Mesodermal cell (in vitro differentiated cells): ENCODE measurements around the gene RPS6KB1.
"Not testable (repeated sequence)": the region's sequence is repeated elsewhere in the genome, so short reads cannot be mapped to it uniquely, and the experiment has no call there.

Experiments used
- H3K27ac ChIP-seq: 2 replicates; pipeline ENCODE4 v1.7.0; 2013; ENCODE audit warnings: mild to moderate bottlenecking, low read depth, low read length, moderate library complexity; ENCODE audit not compliant: severe bottlenecking
- H3K36me3 ChIP-seq: 2 replicates; pipeline ENCODE4 v1.7.1; 2013; ENCODE audit warnings: mild to moderate bottlenecking, low read length, moderate library complexity; ENCODE audit not compliant: control insufficient read depth, insufficient read depth
- H3K4me1 ChIP-seq: one replicate; pipeline ENCODE4 v1.7.1; 2013; ENCODE audit warnings: mild to moderate bottlenecking, low read length; ENCODE audit not compliant: insufficient read depth, control insufficient read depth, poor library complexity, severe bottlenecking
- H3K4me3 ChIP-seq: 2 replicates; pipeline ENCODE4 v1.7.0; 2013; ENCODE audit warnings: low read length, control low read depth, mild to moderate bottlenecking; ENCODE audit not compliant: insufficient read depth, poor library complexity, severe bottlenecking; ENCODE audit errors: extremely low read depth
- H3K9me3 ChIP-seq: 2 replicates; pipeline ENCODE4 v1.7.1; 2013; ENCODE audit warnings: mild to moderate bottlenecking, low read length, moderate library complexity; ENCODE audit not compliant: control insufficient read depth
- WGBS, 2 experiments: methylation state at CpG; one replicate each; pipeline ENCODE4 v1.1.5; 2013; ENCODE audit warnings: missing lambda C conversion rate in 2 of 2; ENCODE audit not compliant: insufficient coverage in 2 of 2; 5-methylcytosine and 5-hydroxymethylcytosine counted together

The RPS6KB1 gene

GRCh38 chr17:59873414-59873813 is 19.5 kb upstream of the RPS6KB1 start:
- H3K4me1 ChIP-seq, H3K4me3 ChIP-seq, H3K27ac ChIP-seq, H3K9me3 ChIP-seq: not testable (repeated sequence)
- H3K36me3 ChIP-seq, result peaks cover 50% of the 10 kb centered on the region
- 93 to 100% methylated on average over 3 of the region's 8 CpGs for WGBS, 2 experiments

GRCh38 chr17:59874376-59874775 is 18.5 kb upstream of the RPS6KB1 start:
- peaks cover 4% of the 10 kb centered on the region for H3K4me1 ChIP-seq

GRCh38 chr17:59876107-59876506 is 16.8 kb upstream of the RPS6KB1 start:
- Histone ChIP-seq H3K27ac (no peak overlapping the region), H3K36me3 (peaks cover 64% of the 10 kb centered on the region), H3K9me3 (no peaks in the 10 kb centered on the region), H3K4me1 (no peaks in the 10 kb centered on the region), H3K4me3 (no peak overlapping the region)
- WGBS, 2 experiments, result no CpG with 5 or more reads among the region's 3 CpGs

More at GRCh38 chr17:59874376-59874775, 18.5 kb upstream of the RPS6KB1 start:
- Histone ChIP-seq H3K4me3 (no peak overlapping the region), H3K36me3 (peaks cover 54% of the 10 kb centered on the region), H3K9me3 (no peaks in the 10 kb centered on the region), H3K27ac (no peak overlapping the region)
- 90% methylated on average over 2 of the region's 2 CpGs; no CpG with 5 or more reads in 1 of the 2 experiments for WGBS, 2 experiments

GRCh38 chr17:59877965-59878364 is 15.0 kb upstream of the RPS6KB1 start:
- no peaks in the 10 kb centered on the region for H3K9me3 ChIP-seq
- H3K27ac ChIP-seq, result no peak overlapping the region
- H3K4me3 ChIP-seq, result no peak overlapping the region
- no peaks in the 10 kb centered on the region for H3K4me1 ChIP-seq
- WGBS, 2 experiments, result 97 to 100% methylated on average over 4 of the region's 5 CpGs
- peaks cover 66% of the 10 kb centered on the region for H3K36me3 ChIP-seq

GRCh38 chr17:59878624-59879023 is 14.3 kb upstream of the RPS6KB1 start:
- Histone ChIP-seq H3K27ac (no peak overlapping the region), H3K9me3 (no peaks in the 10 kb centered on the region), H3K4me1 (no peaks in the 10 kb centered on the region), H3K36me3 (peaks cover 69% of the 10 kb centered on the region), H3K4me3 (no peak overlapping the region)
- no CpG with 5 or more reads among the region's 3 CpGs for WGBS, 2 experiments

GRCh38 chr17:59884861-59885260 is 8.1 kb upstream of the RPS6KB1 start:
- WGBS, 2 experiments, result 95 to 97% methylated on average over 6 to 7 of the region's 9 CpGs
- Histone ChIP-seq H3K36me3 (peaks cover 65% of the 10 kb centered on the region), H3K4me1 (no peaks in the 10 kb centered on the region), H3K9me3 (no peaks in the 10 kb centered on the region), H3K4me3 (no peak overlapping the region), H3K27ac (no peak overlapping the region)

GRCh38 chr17:59888145-59888750 is 4.7 kb upstream of the RPS6KB1 start:
- Histone ChIP-seq H3K9me3 (no peaks in the 10 kb centered on the region), H3K4me3 (no peak overlapping the region), H3K4me1 (no peaks in the 10 kb centered on the region), H3K36me3 (peaks cover 54% of the 10 kb centered on the region), H3K27ac (no peak overlapping the region)
- 95 to 100% methylated on average over 6 to 7 of the region's 8 CpGs for WGBS, 2 experiments

- no CpG with 5 or more reads among the region's 2 CpGs for WGBS, 2 experiments
- H3K4me3 ChIP-seq, result no peak overlapping the region
- no peaks in the 10 kb centered on the region for H3K4me1 ChIP-seq
- no peak overlapping the region for H3K27ac ChIP-seq
- H3K36me3 ChIP-seq, result peaks cover 32% of the 10 kb centered on the region
- H3K9me3 ChIP-seq, result no peaks in the 10 kb centered on the region
Measured at GRCh38 chr17:59890720-59891119, 2.2 kb upstream of the RPS6KB1 start.

- Histone ChIP-seq H3K36me3 (peaks cover 27% of the 10 kb centered on the region), H3K4me1 (no peaks in the 10 kb centered on the region), H3K4me3 (peak overlapping the region; percentile 90), H3K27ac (peak overlapping the region; percentile 3), H3K9me3 (no peaks in the 10 kb centered on the region)
- WGBS, 2 experiments, result 20 to 22% methylated on average over 15 to 16 of the region's 25 CpGs
Measured at GRCh38 chr17:59892251-59892923, 534 bp upstream of the RPS6KB1 start.

GRCh38 chr17:59893676-59894100 is 767 bp downstream of the RPS6KB1 start:
- Histone ChIP-seq H3K9me3 (no peaks in the 10 kb centered on the region), H3K27ac (peak overlapping the region; percentile 47), H3K4me3 (peak overlapping the region; percentile 90), H3K4me1 (no peaks in the 10 kb centered on the region), H3K36me3 (peaks cover 20% of the 10 kb centered on the region)
- WGBS, 2 experiments, result 4 to 5% methylated on average over 3 to 4 of the region's 11 CpGs

- WGBS, 2 experiments, result 95% methylated on average over 3 of the region's 4 CpGs; no CpG with 5 or more reads in 1 of the 2 experiments
- Histone ChIP-seq H3K9me3 (no peaks in the 10 kb centered on the region), H3K36me3 (peaks cover 11% of the 10 kb centered on the region), H3K4me1 (no peaks in the 10 kb centered on the region), H3K4me3 (no peak overlapping the region), H3K27ac (no peak overlapping the region)
Measured at GRCh38 chr17:59897090-59897489, 4.2 kb downstream of the RPS6KB1 start.
